CD4-positive, alpha-beta T cell treated with Interleukin-4 for 1 hour (primary cell): Measurements from ENCODE around the gene CEACAM4.
"Not testable (repeated sequence)": the region's sequence is repeated elsewhere in the genome, so short reads cannot be mapped to it uniquely, and the experiment has no call there.

Experiments
- DNase-seq, 2 donors: peaks; one replicate each; pipeline ENCODE4 v3.0.0-alpha.2; 2020 to 2022

CEACAM4 gene

DNA sequence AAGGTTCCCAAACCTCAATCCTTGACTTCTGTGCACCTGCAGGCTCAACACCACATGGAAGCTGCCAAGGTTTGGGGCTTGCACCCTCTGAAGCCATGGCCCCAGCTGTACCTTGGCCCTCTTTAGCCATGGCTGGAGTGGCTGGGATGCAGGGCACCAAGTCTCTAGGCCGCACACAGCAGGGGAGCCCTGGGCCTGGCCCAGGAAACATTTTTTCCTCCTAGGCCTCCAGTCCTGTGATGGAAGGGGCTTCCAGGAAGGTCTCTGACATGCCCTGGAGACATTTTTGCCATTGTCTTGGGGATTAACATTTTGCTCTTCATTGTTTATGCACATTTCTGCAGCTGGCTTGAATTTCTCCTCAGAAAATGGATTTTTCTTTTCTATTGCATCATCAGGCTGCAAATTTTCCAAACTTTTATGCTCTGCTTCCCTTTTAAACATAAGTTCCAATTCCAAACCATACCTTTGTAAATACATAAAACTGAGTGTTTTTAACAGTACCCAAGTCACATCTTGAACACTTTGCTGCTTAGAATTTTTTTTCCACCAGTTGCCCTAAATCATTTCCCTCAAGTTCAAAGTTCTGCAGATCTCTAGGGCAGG is 44.2 kb downstream of the CEACAM4 start:
- not testable (repeated sequence) for DNase-seq

DNA sequence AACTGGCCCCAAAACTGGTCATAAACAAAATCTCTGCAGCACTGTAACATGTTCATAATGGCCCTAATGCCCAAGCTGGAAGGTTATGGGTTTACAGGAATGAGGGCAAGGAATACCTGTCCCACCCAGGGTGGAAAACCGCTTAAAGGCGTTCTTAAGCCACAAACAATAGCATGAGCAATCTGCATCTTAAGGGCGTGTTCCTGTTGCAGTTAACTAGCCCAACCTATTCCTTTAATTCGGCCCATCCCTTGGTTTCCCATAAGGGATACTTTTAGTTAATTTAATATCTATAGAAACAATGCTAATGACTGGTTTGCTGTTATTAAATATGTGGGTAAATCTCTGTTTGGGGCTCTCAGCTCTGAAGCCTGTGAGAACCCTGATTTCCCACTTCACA is 45.8 kb downstream of the CEACAM4 start:
- DNase-seq: not testable (repeated sequence)

DNA sequence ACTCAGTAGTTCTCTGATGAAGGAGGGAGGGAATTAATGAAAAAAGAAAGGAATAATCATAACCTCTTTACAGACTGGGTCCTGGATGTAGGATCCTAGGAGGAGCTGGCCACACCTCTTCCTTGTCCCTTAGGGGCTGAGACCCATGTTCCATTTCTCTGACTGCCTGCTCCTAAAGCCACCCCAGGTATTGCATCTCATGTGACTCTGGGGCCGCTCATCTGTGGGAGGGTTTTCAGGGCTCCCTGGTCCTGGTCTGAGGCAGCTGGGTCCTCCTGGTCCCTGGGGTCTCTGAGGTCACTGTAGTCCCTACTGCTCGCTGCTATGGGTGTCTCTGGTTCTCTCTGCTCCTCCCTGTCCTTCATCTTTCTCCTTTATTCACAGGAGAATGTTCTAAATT is 48.0 kb downstream of the CEACAM4 start:
- no peak for DNase-seq

DNA sequence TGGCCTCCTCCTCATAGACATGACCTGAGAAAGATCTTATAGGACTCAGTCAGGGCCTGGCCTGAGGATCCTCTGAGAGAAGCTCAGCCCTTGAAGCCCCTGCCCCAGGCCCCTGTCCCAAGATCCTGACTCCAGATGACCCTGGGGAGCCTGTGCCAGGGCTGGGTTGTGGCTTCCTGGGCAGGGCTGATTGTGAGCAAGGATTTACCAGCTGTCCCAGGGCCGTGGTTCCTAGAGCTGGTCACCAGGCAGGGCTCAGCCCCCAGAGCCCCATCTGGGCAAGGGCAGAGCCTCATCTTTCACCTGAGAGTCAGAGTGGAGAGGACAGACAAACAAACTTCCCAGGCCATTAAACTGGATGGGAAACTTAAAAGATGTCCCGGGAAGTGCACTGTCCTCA is 49.0 kb downstream of the CEACAM4 start:
- DNase-seq: no peak

DNA sequence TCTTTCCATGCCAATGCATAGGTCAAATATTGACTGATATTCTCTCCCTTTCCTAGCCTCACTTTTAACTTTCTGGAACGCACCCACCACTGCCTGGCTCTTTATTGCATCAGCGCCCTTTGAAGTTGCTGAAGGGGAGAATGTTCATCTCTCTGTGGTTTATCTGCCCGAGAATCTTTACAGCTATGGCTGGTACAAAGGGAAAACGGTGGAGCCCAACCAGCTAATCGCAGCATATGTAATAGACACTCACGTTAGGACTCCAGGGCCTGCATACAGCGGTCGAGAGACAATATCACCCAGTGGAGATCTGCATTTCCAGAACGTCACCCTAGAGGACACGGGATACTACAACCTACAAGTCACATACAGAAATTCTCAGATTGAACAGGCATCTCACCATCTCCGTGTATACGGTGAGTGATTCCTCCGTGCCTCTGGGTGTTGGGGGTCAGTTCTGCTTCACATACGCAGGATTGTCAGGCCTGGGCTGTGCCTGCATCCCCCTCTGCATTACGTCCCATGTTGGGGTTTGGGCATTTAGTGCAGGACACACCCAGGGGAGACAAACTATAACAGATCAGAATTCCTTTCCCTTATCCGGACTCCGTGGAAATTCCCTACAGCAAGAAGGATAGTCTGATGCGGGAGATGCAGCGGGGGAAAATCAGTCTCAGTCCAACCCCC is 49.6 kb downstream of the CEACAM4 start:
- DNase-seq: no peak

- DNase-seq: peak; percentile 58 to 72
These were observed 50.9 kb downstream of the CEACAM4 start, which contains the start of gene CEACAM21 for GRCh38 chr19:41575998-41576397. TSS of gene CEACAM21 (plus strand) at chr19:41576166. CDS start at chr19:41576275, 109 bp downstream.

DNA sequence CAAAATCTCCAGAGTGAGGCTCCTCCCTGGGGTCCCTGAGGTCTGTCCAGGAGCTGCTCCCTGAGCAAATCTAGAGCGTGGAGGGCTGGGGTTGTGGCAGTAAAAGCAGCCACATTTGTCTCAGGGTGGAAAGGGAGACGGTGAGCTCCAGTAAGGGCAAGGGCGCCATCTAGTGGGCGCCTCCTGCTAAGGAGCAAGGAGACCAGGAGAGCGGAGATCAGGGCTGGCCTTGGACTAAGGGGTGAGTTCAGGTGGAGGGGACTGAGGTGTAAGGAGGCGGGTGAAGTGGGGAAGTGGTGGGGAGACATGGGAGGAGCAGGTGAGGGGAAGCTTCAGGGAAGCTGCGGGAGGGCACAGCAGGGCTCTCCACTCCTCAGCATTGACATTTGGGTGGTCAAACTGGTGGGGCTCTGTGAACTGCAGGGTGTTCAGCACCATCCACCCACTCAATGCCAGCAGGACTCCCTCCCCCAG is 56.2 kb downstream of the CEACAM4 start:
- peak; percentile 85 to 87 for DNase-seq

DNA sequence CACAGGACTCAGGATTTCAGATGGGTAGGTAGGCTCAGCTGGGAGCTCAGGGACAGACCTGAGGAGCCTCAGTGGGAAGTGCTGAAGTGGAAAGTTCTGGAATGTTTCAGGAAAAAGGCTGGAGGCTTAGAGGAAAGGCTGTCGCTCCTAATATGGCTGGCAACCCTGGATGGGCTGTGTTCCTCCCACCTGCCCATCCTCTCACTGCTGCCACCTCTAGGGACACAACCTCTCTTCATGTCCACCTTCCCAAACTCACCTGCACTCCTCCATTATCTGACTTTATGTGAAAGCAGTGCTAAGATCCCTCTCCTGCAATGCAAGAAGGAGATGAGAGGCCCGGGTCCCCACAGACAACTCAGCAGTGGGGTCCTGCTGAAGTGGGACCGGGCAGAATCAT is 56.7 kb downstream of the CEACAM4 start:
- no peak for DNase-seq

DNA sequence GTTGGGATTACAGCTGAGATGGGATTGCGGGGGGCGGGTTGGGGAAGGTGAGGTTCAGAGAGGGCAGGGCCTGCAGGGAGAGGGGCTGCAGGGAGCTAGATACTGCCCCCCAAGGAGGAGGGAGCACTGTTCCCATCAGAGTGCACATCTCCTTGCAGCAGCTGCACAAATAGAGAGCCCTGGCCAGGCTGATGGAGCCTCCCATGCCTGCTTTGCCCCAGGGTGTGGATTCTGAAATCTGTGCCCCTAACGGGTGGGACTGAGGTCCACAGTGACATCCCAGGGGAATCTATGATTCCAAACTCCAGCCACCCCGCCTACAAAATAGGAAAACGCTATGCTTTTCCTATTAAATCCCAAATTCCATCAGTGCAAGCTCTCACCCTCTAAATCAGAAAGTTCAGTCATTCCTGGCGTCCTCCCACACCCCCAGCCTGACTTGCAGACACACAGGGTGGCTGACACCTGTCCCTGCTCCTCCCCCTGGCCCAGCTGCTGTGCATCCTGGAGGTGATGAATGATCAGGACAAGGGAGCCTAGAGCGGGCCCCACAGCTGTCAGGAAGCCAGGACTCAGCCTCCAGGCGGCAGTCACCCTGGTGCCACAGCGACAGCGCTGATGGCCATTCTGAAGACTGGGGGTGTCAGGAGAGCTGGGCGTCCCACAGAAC is 57.3 kb downstream of the CEACAM4 start:
- DNase-seq: no peak
